ENCODE measurements around the gene EIF4G3. TPM values are rescaled to one million over a fixed set of nuclear protein-coding genes. Genes with fewer than 3 reads are reported as not detected.
"Not testable (repeated sequence)": the region's sequence is repeated elsewhere in the genome, so short reads cannot be mapped to it uniquely, and the experiment has no call there.

Gene EIF4G3
- total RNA-seq, 2 experiments from 2014 or later, result 47.0 to 55.0 TPM

- H3K9me3 Mint-ChIP-seq (ENCODE audit: low read depth), result no peaks in the 10 kb centered on the region
- CTCF ChIA-PET, result interaction anchor here (0.9 to 1.6 kb wide), 2 partner anchors 10 to 37 kb away, joined by 3 to 4 read pairs; no protein-coding TSS in a partner anchor
- ATAC-seq (no peak), DNase-seq (no peak)
- H3K4me1 Mint-ChIP-seq, result peaks cover 8% of the 10 kb centered on the region
- no peak overlapping the region for H3K4me3 Mint-ChIP-seq
- no peak overlapping the region for H3K27ac Mint-ChIP-seq
- H3K27me3 Mint-ChIP-seq, result no peaks in the 10 kb centered on the region
- peaks cover 23% of the 10 kb centered on the region for H3K36me3 Mint-ChIP-seq (ENCODE audit: low read depth)
- POLR2A ChIA-PET, result interaction anchor here (0.6 kb wide), 2 partner anchors 9 to 517 kb away, joined by 3 to 5 read pairs; no protein-coding TSS in a partner anchor
- intact Hi-C loops (cut with DNase I, micrococcal nuclease), result no loop called here
Observed at GRCh38 chr1:21152423-21153100, 24.1 kb downstream of the EIF4G3 start.

GRCh38 chr1:21149855-21150432 lies 26.8 kb downstream of the EIF4G3 start:
- Mint-ChIP-seq H3K36me3 (ENCODE audit: low read depth) (peaks cover 12% of the 10 kb centered on the region), H3K27ac (no peak overlapping the region), H3K27me3 (no peaks in the 10 kb centered on the region), H3K4me3 (no peak overlapping the region), H3K9me3 (ENCODE audit: low read depth) (no peaks in the 10 kb centered on the region), H3K4me1 (peaks cover 4% of the 10 kb centered on the region)
- no peak for DNase-seq
- intact Hi-C loops (cut with DNase I, micrococcal nuclease), result no loop called here
- CTCF ChIA-PET, result interaction anchor here (0.8 kb wide), 1 partner anchor 45 kb away, joined by 3 read pairs; no protein-coding TSS in a partner anchor
- POLR2A ChIA-PET, result no interaction called here
- no peak for ATAC-seq

GRCh38 chr1:21149430-21149854 lies 27.3 kb downstream of the EIF4G3 start:
- intact Hi-C loops (cut with DNase I, micrococcal nuclease), result no loop called here
- CTCF ChIA-PET, result interaction anchor here (0.8 kb wide), 1 partner anchor 46 kb away, joined by 3 read pairs; no protein-coding TSS in a partner anchor
- peaks cover 12% of the 10 kb centered on the region for H3K36me3 Mint-ChIP-seq (ENCODE audit: low read depth)
- H3K27ac Mint-ChIP-seq, result no peak overlapping the region
- H3K9me3 Mint-ChIP-seq (ENCODE audit: low read depth), result no peaks in the 10 kb centered on the region
- H3K4me1 Mint-ChIP-seq, result peaks cover 4% of the 10 kb centered on the region
- POLR2A ChIA-PET, result no interaction called here
- no peaks in the 10 kb centered on the region for H3K27me3 Mint-ChIP-seq
- DNase-seq, result no peak
- H3K4me3 Mint-ChIP-seq, result no peak overlapping the region
- no peak for ATAC-seq

GRCh38 chr1:21143752-21144151 lies 32.9 kb downstream of the EIF4G3 start:
- ATAC-seq (no peak), DNase-seq (no peak)
- POLR2A ChIA-PET, result no interaction called here
- CTCF ChIA-PET, result no interaction called here
- peaks cover 2% of the 10 kb centered on the region for H3K4me1 Mint-ChIP-seq
- no peak overlapping the region for H3K4me3 Mint-ChIP-seq
- H3K27ac Mint-ChIP-seq, result no peak overlapping the region
- no peaks in the 10 kb centered on the region for H3K27me3 Mint-ChIP-seq
- intact Hi-C loops (cut with DNase I, micrococcal nuclease), result no loop called here
- no peaks in the 10 kb centered on the region for H3K9me3 Mint-ChIP-seq (ENCODE audit: low read depth)
- H3K36me3 Mint-ChIP-seq (ENCODE audit: low read depth), result peaks cover 10% of the 10 kb centered on the region

- ChIA-PET CTCF (interaction anchor here (1.1 kb wide), 1 partner anchor 51 kb away, joined by 3 read pairs; no protein-coding TSS in a partner anchor), POLR2A (no interaction called here)
- H3K27ac Mint-ChIP-seq, result no peak overlapping the region
- H3K27me3 Mint-ChIP-seq, result no peaks in the 10 kb centered on the region
- H3K4me1 Mint-ChIP-seq, result peaks cover 2% of the 10 kb centered on the region
- no peak for ATAC-seq
- no peak overlapping the region for H3K4me3 Mint-ChIP-seq
- intact Hi-C loops (cut with DNase I, micrococcal nuclease), result no loop called here
- peaks cover 9% of the 10 kb centered on the region for H3K36me3 Mint-ChIP-seq (ENCODE audit: low read depth)
- no peaks in the 10 kb centered on the region for H3K9me3 Mint-ChIP-seq (ENCODE audit: low read depth)
- no peak for DNase-seq
Observed at GRCh38 chr1:21143138-21143537, 33.6 kb downstream of the EIF4G3 start.

- H3K4me3 Mint-ChIP-seq, result no peak overlapping the region
- H3K27me3 Mint-ChIP-seq, result no peaks in the 10 kb centered on the region
- intact Hi-C loops (cut with DNase I, micrococcal nuclease), result no loop called here
- H3K4me1 Mint-ChIP-seq, result peaks cover 2% of the 10 kb centered on the region
- ATAC-seq (no peak), DNase-seq (no peak)
- no peaks in the 10 kb centered on the region for H3K9me3 Mint-ChIP-seq (ENCODE audit: low read depth)
- peaks cover 8% of the 10 kb centered on the region for H3K36me3 Mint-ChIP-seq (ENCODE audit: low read depth)
- POLR2A ChIA-PET, result no interaction called here
- CTCF ChIA-PET, result interaction anchor here (0.5 kb wide), 1 partner anchor 583 kb away, joined by 4 read pairs; no protein-coding TSS in a partner anchor
- no peak overlapping the region for H3K27ac Mint-ChIP-seq
Observed at GRCh38 chr1:21141030-21141429, 35.7 kb downstream of the EIF4G3 start.

GRCh38 chr1:21139601-21140000 lies 37.1 kb downstream of the EIF4G3 start:
- H3K36me3 Mint-ChIP-seq (ENCODE audit: low read depth), result peaks cover 8% of the 10 kb centered on the region
- no peak overlapping the region for H3K4me3 Mint-ChIP-seq
- DNase-seq (no peak), ATAC-seq (no peak)
- POLR2A ChIA-PET, result no interaction called here
- no peaks in the 10 kb centered on the region for H3K9me3 Mint-ChIP-seq (ENCODE audit: low read depth)
- intact Hi-C loops (cut with DNase I, micrococcal nuclease), result no loop called here
- H3K4me1 Mint-ChIP-seq, result no peaks in the 10 kb centered on the region
- H3K27me3 Mint-ChIP-seq, result no peaks in the 10 kb centered on the region
- no peak overlapping the region for H3K27ac Mint-ChIP-seq
- CTCF ChIA-PET, result interaction anchor here (0.7 kb wide), 2 partner anchors 103 to 372 kb away, joined by 4 to 5 read pairs; no protein-coding TSS in a partner anchor

- ATAC-seq; H3K27me3 Mint-ChIP-seq; H3K4me1 Mint-ChIP-seq; H3K4me3 Mint-ChIP-seq; POLR2A ChIA-PET; H3K9me3 Mint-ChIP-seq (ENCODE audit: low read depth); H3K27ac Mint-ChIP-seq; DNase-seq; intact Hi-C loops (cut with DNase I, micrococcal nuclease): not testable (repeated sequence)
- CTCF ChIA-PET, result interaction anchor here (0.7 kb wide), 1 partner anchor 615 kb away, joined by 3 read pairs; no protein-coding TSS in a partner anchor
- peaks cover 16% of the 10 kb centered on the region for H3K36me3 Mint-ChIP-seq (ENCODE audit: low read depth)
Observed at GRCh38 chr1:21136344-21136743, 40.4 kb downstream of the EIF4G3 start.

- Mint-ChIP-seq H3K27me3 (no peaks in the 10 kb centered on the region), H3K4me1 (no peaks in the 10 kb centered on the region), H3K9me3 (ENCODE audit: low read depth) (no peaks in the 10 kb centered on the region), H3K4me3 (no peak overlapping the region), H3K36me3 (ENCODE audit: low read depth) (peaks cover 17% of the 10 kb centered on the region), H3K27ac (no peak overlapping the region)
- ChIA-PET POLR2A (no interaction called here), CTCF (no interaction called here)
- ATAC-seq (no peak), DNase-seq (no peak)
- intact Hi-C loops (cut with DNase I, micrococcal nuclease), result no loop called here
Observed at GRCh38 chr1:21131200-21131599, 45.5 kb downstream of the EIF4G3 start.

- H3K36me3 Mint-ChIP-seq (ENCODE audit: low read depth), result peaks cover 19% of the 10 kb centered on the region
- CTCF ChIA-PET, result interaction anchor here (1.3 kb wide), 1 partner anchor 65 kb away, joined by 7 read pairs; no protein-coding TSS in a partner anchor
- intact Hi-C loops (cut with DNase I, micrococcal nuclease), result no loop called here
- no peaks in the 10 kb centered on the region for H3K9me3 Mint-ChIP-seq (ENCODE audit: low read depth)
- H3K27me3 Mint-ChIP-seq, result no peaks in the 10 kb centered on the region
- POLR2A ChIA-PET, result no interaction called here
- no peak for ATAC-seq
- H3K27ac Mint-ChIP-seq, result no peak overlapping the region
- H3K4me1 Mint-ChIP-seq, result no peaks in the 10 kb centered on the region
- no peak overlapping the region for H3K4me3 Mint-ChIP-seq
- DNase-seq, result no peak
Observed at GRCh38 chr1:21129407-21129806, 47.3 kb downstream of the EIF4G3 start.

- peaks cover 17% of the 10 kb centered on the region for H3K36me3 Mint-ChIP-seq (ENCODE audit: low read depth)
- ChIA-PET CTCF (no interaction called here), POLR2A (interaction anchor here (0.5 to 0.6 kb wide), 2 partner anchors 18 to 1517 kb away, joined by 3 to 5 read pairs; no protein-coding TSS in a partner anchor)
- no peaks in the 10 kb centered on the region for H3K27me3 Mint-ChIP-seq
- intact Hi-C loops (cut with DNase I, micrococcal nuclease), result no loop called here
- no peak for ATAC-seq
- H3K27ac Mint-ChIP-seq, result no peak overlapping the region
- H3K4me1 Mint-ChIP-seq, result no peaks in the 10 kb centered on the region
- H3K9me3 Mint-ChIP-seq (ENCODE audit: low read depth), result no peaks in the 10 kb centered on the region
- DNase-seq, result no peak
- H3K4me3 Mint-ChIP-seq, result no peak overlapping the region
Observed at GRCh38 chr1:21126324-21126723, 50.4 kb downstream of the EIF4G3 start.

- DNase-seq (no peak), ATAC-seq (no peak)
- ChIA-PET POLR2A (interaction anchor here (0.5 kb wide), 1 partner anchor 108 kb away, joined by 4 read pairs; no protein-coding TSS in a partner anchor), CTCF (no interaction called here)
- Mint-ChIP-seq H3K4me1 (no peaks in the 10 kb centered on the region), H3K27me3 (no peaks in the 10 kb centered on the region), H3K4me3 (no peak overlapping the region), H3K36me3 (ENCODE audit: low read depth) (peaks cover 10% of the 10 kb centered on the region), H3K9me3 (ENCODE audit: low read depth) (no peaks in the 10 kb centered on the region), H3K27ac (no peak overlapping the region)
- intact Hi-C loops (cut with DNase I, micrococcal nuclease), result no loop called here
Observed at GRCh38 chr1:21124846-21125245, 51.9 kb downstream of the EIF4G3 start.
